Renal cortex interstitium (tissue), 11 donors: ENCODE data around the gene C10orf143. TPM values are rescaled to one million over a fixed set of nuclear protein-coding genes. Genes with fewer than 3 reads are reported as not detected.
"Not testable (repeated sequence)": the region's sequence is repeated elsewhere in the genome, so short reads cannot be mapped to it uniquely, and the experiment has no call there.

Experiments used
- DNase-seq, 11 donors: peaks; one replicate each; pipeline ENCODE4 v3.0.0-alpha.2; 2013; ENCODE audit warnings: low read depth in 9 of 11, low spot score in 4 of 11; ENCODE audit errors: extremely low read depth in 1 of 11
- polyA plus RNA-seq, 3 donors: library from polyadenylated mRNA; unstranded; fragments of 120-200 nt; gene quantifications; one replicate each; pipeline ENCODE4 v1.2.1, GENCODE V29; 2013; ENCODE audit not compliant: insufficient read length in 3 of 3

Gene C10orf143
- polyA plus RNA-seq, 3 donors = 5.6 to 10.5 (median 6.5) TPM

- DNase-seq = no peak
These were observed 11.0 kb upstream of the C10orf143 start for GRCh38 chr10:130121486-130122079.

GRCh38 chr10:130117535-130117934 lies 6.9 kb upstream of the C10orf143 start:
- DNase-seq = not testable (repeated sequence)

GRCh38 chr10:130116942-130117341 lies 6.3 kb upstream of the C10orf143 start:
- DNase-seq = not testable (repeated sequence)

GRCh38 chr10:130112821-130113220 lies 2.2 kb upstream of the C10orf143 start:
- no peak for DNase-seq

- DNase-seq = no peak
These were observed 1.2 kb upstream of the C10orf143 start for GRCh38 chr10:130111852-130112180.

- peak; percentile 68 to 98 (median 96) for DNase-seq
These were observed 652 bp upstream of the C10orf143 start for GRCh38 chr10:130111113-130111851.

GRCh38 chr10:130109796-130110245 lies 809 bp downstream of the C10orf143 start:
- DNase-seq = peak; percentile 82 to 96 (median 91)

GRCh38 chr10:130108934-130109604 lies 1.6 kb downstream of the C10orf143 start:
- no peak for DNase-seq

- not testable (repeated sequence) for DNase-seq
These were observed 2.5 kb downstream of the C10orf143 start for GRCh38 chr10:130108146-130108545.

- no peak for DNase-seq
These were observed 4.9 kb downstream of the C10orf143 start for GRCh38 chr10:130105724-130106123.

GRCh38 chr10:130099344-130099743 lies 11.3 kb downstream of the C10orf143 start:
- no peak for DNase-seq

GRCh38 chr10:130090565-130090964 lies 20.1 kb downstream of the C10orf143 start:
- DNase-seq = not testable (repeated sequence)

GRCh38 chr10:130080461-130080814 lies 30.2 kb downstream of the C10orf143 start:
- no peak for DNase-seq

GRCh38 chr10:130079614-130080460 lies 30.8 kb downstream of the C10orf143 start:
- peak in 1 of 11 donors; percentile 5 for DNase-seq

GRCh38 chr10:130078120-130078519 lies 32.5 kb downstream of the C10orf143 start:
- no peak for DNase-seq

GRCh38 chr10:130076681-130077080 lies 33.9 kb downstream of the C10orf143 start:
- DNase-seq = no peak

GRCh38 chr10:130074639-130075038 lies 36.0 kb downstream of the C10orf143 start:
- no peak for DNase-seq

GRCh38 chr10:130073912-130074311 lies 36.7 kb downstream of the C10orf143 start:
- no peak for DNase-seq

GRCh38 chr10:130072247-130072646 lies 38.4 kb downstream of the C10orf143 start:
- no peak for DNase-seq
